GM23338 (cell line): Measurements from ENCODE around the gene TSPAN5. TPM values are rescaled to one million over a fixed set of nuclear protein-coding genes. Genes with fewer than 3 reads are reported as not detected.

Experiments
- ATAC-seq: fragments of 200-7000 bp; cut with Tn5 transposase; 3 replicates; pipeline ENCODE4 v1.9.1; 2020
- DNase-seq: peaks from one replicate; pipeline ENCODE4 v3.0.0-alpha.2; 2015; ENCODE audit warnings: low spot score
- H2AFZ ChIP-seq: fragments of 200-600 bp; sonication (generic); 2 replicates; pipeline ENCODE4 v1.8.0; 2016; ENCODE audit warnings: antibody characterized with exemption, mild to moderate bottlenecking, moderate library complexity
- H3F3A ChIP-seq: fragments of 200-600 bp; sonication (generic); replicated peaks from 2 replicates; pipeline ENCODE4 v1.8.0; 2017; ENCODE audit warnings: antibody characterized with exemption, mixed run types, low read depth
- H3K27ac ChIP-seq: fragments of 200-600 bp; sonication (generic); 2 replicates; pipeline ENCODE4 v1.6.1; 2016; ENCODE audit warnings: low read depth
- H3K27me3 ChIP-seq: fragments of 200-600 bp; sonication (generic); 2 replicates; pipeline ENCODE4 v1.8.0; 2016; ENCODE audit warnings: mild to moderate bottlenecking, mixed run types, moderate library complexity; ENCODE audit not compliant: insufficient read depth
- H3K36me3 ChIP-seq: fragments of 200-600 bp; sonication (generic); 2 replicates; pipeline ENCODE4 v1.8.0; 2016; ENCODE audit warnings: mild to moderate bottlenecking; ENCODE audit not compliant: insufficient read depth
- H3K4me1 ChIP-seq: fragments of 200-600 bp; sonication (generic); 2 replicates; pipeline ENCODE4 v1.8.0; 2016; ENCODE audit warnings: mild to moderate bottlenecking, moderate library complexity; ENCODE audit not compliant: insufficient read depth
- H3K4me2 ChIP-seq: fragments of 200-600 bp; sonication (generic); 2 replicates; pipeline ENCODE4 v1.7.1; 2017; ENCODE audit warnings: mixed run types
- H3K4me3 ChIP-seq: fragments of 200-600 bp; sonication (generic); 2 replicates; pipeline ENCODE4 v1.6.1; 2016; ENCODE audit warnings: mixed run types
- H3K79me2 ChIP-seq: fragments of 200-600 bp; sonication (generic); replicated peaks from 2 replicates; pipeline ENCODE4 v1.8.0; 2017; ENCODE audit warnings: mild to moderate bottlenecking; ENCODE audit not compliant: insufficient read depth
- H3K9me2 ChIP-seq: fragments of 200-600 bp; sonication (generic); 2 replicates; pipeline ENCODE4 v1.8.0; 2017; ENCODE audit not compliant: insufficient read depth
- H4K20me1 ChIP-seq: fragments of 200-600 bp; sonication (generic); replicated peaks from 2 replicates; pipeline ENCODE4 v1.8.0; 2017; ENCODE audit warnings: mild to moderate bottlenecking; ENCODE audit not compliant: insufficient read depth
- H3K27ac Mint-ChIP-seq: 2 replicates; pipeline ENCODE4 v1.8.0; 2020; ENCODE audit warnings: inconsistent platforms, mild to moderate bottlenecking, moderate library complexity, mixed read lengths
- H3K27me3 Mint-ChIP-seq: 3 replicates; pipeline ENCODE4 v1.8.0; 2022; ENCODE audit warnings: low read depth, mild to moderate bottlenecking, moderate library complexity, mixed read lengths, inconsistent platforms; ENCODE audit not compliant: insufficient read depth, poor library complexity
- H3K36me3 Mint-ChIP-seq: 3 replicates; pipeline ENCODE4 v1.8.0; 2021; ENCODE audit warnings: low read depth, mild to moderate bottlenecking, inconsistent platforms, moderate library complexity, mixed read lengths
- H3K4me1 Mint-ChIP-seq: 3 replicates; pipeline ENCODE4 v1.8.0; 2020; ENCODE audit warnings: mild to moderate bottlenecking, inconsistent platforms, mixed read lengths
- H3K4me3 Mint-ChIP-seq: 3 replicates; pipeline ENCODE4 v1.8.0; 2021; ENCODE audit warnings: moderate library complexity, mild to moderate bottlenecking, inconsistent platforms, mixed read lengths
- H3K9me3 Mint-ChIP-seq: 3 replicates; pipeline ENCODE4 v1.8.0; 2020; ENCODE audit warnings: moderate library complexity, mild to moderate bottlenecking, inconsistent platforms, mixed read lengths
- CREB1 ChIP-seq: fragments of 250-450 bp; sonication (Bioruptor Pico); IDR thresholded peaks from 2 replicates; pipeline ENCODE4 v1.5.0; 2020; ENCODE audit warnings: low read depth, mild to moderate bottlenecking, moderate library complexity
- CTCF ChIP-seq, 2 experiments: fragments of 200-600 bp in 1 of 2; sonication (generic) in 1 of 2; conservative IDR thresholded peaks; 2 replicates each; pipeline versions ENCODE4 v1.5.1 to v1.6.1; 2016 to 2017; ENCODE audit warnings: antibody characterized with exemption in 2 of 2, low read depth in 2 of 2, mild to moderate bottlenecking in 2 of 2, moderate library complexity in 1 of 2
- ETS1 ChIP-seq: IDR thresholded peaks from 2 replicates; pipeline ENCODE4 v1.6.1; 2016; ENCODE audit warnings: antibody characterized with exemption
- EZH2 ChIP-seq: fragments of 200-600 bp; sonication (generic); IDR thresholded peaks from one replicate; pipeline ENCODE4 v1.8.0; 2017; ENCODE audit warnings: antibody characterized with exemption, mild to moderate bottlenecking, low read depth; ENCODE audit not compliant: unreplicated experiment
- EZH2phosphoT487 ChIP-seq: fragments of 200-600 bp; sonication (generic); IDR thresholded peaks from one replicate; pipeline ENCODE4 v1.8.1; 2018; ENCODE audit warnings: antibody characterized with exemption; ENCODE audit not compliant: unreplicated experiment
- JUNB ChIP-seq: IDR thresholded peaks from one replicate; pipeline ENCODE4 v1.6.1; 2016; ENCODE audit warnings: antibody characterized with exemption; ENCODE audit not compliant: unreplicated experiment
- NANOG ChIP-seq: IDR thresholded peaks from 2 replicates; pipeline ENCODE4 v1.6.1; 2016; ENCODE audit warnings: antibody characterized with exemption, borderline replicate concordance
- POLR2AphosphoS5 ChIP-seq: IDR thresholded peaks from 2 replicates; pipeline ENCODE4 v1.6.1; 2016; ENCODE audit warnings: antibody characterized with exemption, low read depth
- STAT1 ChIP-seq: IDR thresholded peaks from one replicate; pipeline ENCODE4 v1.6.1; 2016; ENCODE audit warnings: antibody characterized with exemption; ENCODE audit not compliant: unreplicated experiment
- ZNF114 ChIP-seq: fragments of 250-450 bp; sonication (Bioruptor Pico); IDR thresholded peaks from 2 replicates; pipeline ENCODE4 v1.5.0; 2020; ENCODE audit warnings: mild to moderate bottlenecking, moderate library complexity
- ZNF331 ChIP-seq: fragments of 250-450 bp; sonication (Bioruptor Pico); IDR thresholded peaks from 2 replicates; pipeline ENCODE4 v1.5.0; 2020; ENCODE audit warnings: low read depth, mild to moderate bottlenecking, moderate library complexity
- ZNF462 ChIP-seq: fragments of 250-450 bp; sonication (Bioruptor Pico); IDR thresholded peaks from 2 replicates; pipeline ENCODE4 v1.5.0; 2020; ENCODE audit warnings: mild to moderate bottlenecking, moderate library complexity
- polyA plus RNA-seq: library from polyadenylated mRNA; unstranded; fragments of >200 nt; fragmentation: Nextera tagmentation; extraction: Ambion mirVana; gene quantifications from 2 replicates; pipeline ENCODE4 v1.2.1, GENCODE V29; 2016
- total RNA-seq: library from RNA; depleted of rRNA; stranded (reverse); fragments of >200 nt; shearing (Covaris generic); gene quantifications from 2 replicates; pipeline ENCODE4 v1.2.3, GENCODE V29; 2014
- TF ChIP-seq, protein P1 (sequence below): IDR thresholded peaks from one replicate; pipeline ENCODE4 v1.6.1; 2018; ENCODE audit warnings: antibody characterized with exemption; ENCODE audit not compliant: unreplicated experiment

Gene TSPAN5
- total and polyA plus RNA-seq, 2 experiments from 2014 or later: 18.6 to 21.5 TPM

GRCh38 chr4:98638661-98639060, 19.8 kb downstream of the TSPAN5 start:
- Mint-ChIP-seq H3K27me3 (no peaks in the 10 kb centered on the region), H3K9me3 (no peaks in the 10 kb centered on the region), H3K27ac (no peak overlapping the region; the same call in 1 of the 2 replicates), H3K36me3 (no peaks in the 10 kb centered on the region), H3K4me3 (no peak overlapping the region), H3K4me1 (peaks cover 12% of the 10 kb centered on the region)
- no peaks in the 10 kb centered on the region for H4K20me1 ChIP-seq
- H3F3A ChIP-seq: no peaks in the 10 kb centered on the region
- H2AFZ ChIP-seq: no peak overlapping the region
- H3K4me3 ChIP-seq: no peak overlapping the region
- H3K4me1 ChIP-seq: peaks cover 7% of the 10 kb centered on the region
- H3K27ac ChIP-seq: no peak overlapping the region
- ATAC-seq (no peak), DNase-seq (no peak)
- H3K27me3 ChIP-seq: no peaks in the 10 kb centered on the region
- H3K79me2 ChIP-seq: peaks cover 69% of the 10 kb centered on the region
- TF ChIP-seq EZH2phosphoT487 (no peak), ZNF331 (CRISPR knock-in tag) (no peak), ETS1 (no peak), JUNB (no peak), POLR2AphosphoS5 (no peak), CTCF (conservative IDR thresholded peaks at IDR 0.05; ENCODE audit: low read depth in 2 of 2) (no peak), ZNF114 (CRISPR knock-in tag) (no peak), NANOG (no peak), STAT1 (no peak), ZNF462 (CRISPR knock-in tag) (no peak), EZH2 (no peak), CREB1 (CRISPR knock-in tag) (no peak)
- TF ChIP-seq, protein P1, sequence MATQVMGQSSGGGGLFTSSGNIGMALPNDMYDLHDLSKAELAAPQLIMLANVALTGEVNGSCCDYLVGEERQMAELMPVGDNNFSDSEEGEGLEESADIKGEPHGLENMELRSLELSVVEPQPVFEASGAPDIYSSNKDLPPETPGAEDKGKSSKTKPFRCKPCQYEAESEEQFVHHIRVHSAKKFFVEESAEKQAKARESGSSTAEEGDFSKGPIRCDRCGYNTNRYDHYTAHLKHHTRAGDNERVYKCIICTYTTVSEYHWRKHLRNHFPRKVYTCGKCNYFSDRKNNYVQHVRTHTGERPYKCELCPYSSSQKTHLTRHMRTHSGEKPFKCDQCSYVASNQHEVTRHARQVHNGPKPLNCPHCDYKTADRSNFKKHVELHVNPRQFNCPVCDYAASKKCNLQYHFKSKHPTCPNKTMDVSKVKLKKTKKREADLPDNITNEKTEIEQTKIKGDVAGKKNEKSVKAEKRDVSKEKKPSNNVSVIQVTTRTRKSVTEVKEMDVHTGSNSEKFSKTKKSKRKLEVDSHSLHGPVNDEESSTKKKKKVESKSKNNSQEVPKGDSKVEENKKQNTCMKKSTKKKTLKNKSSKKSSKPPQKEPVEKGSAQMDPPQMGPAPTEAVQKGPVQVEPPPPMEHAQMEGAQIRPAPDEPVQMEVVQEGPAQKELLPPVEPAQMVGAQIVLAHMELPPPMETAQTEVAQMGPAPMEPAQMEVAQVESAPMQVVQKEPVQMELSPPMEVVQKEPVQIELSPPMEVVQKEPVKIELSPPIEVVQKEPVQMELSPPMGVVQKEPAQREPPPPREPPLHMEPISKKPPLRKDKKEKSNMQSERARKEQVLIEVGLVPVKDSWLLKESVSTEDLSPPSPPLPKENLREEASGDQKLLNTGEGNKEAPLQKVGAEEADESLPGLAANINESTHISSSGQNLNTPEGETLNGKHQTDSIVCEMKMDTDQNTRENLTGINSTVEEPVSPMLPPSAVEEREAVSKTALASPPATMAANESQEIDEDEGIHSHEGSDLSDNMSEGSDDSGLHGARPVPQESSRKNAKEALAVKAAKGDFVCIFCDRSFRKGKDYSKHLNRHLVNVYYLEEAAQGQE: no peak
- 0 out of 2 replicates have a peak, but pooled peaks cover 2% of the 10 kb centered on the region for H3K9me2 ChIP-seq
- H3K4me2 ChIP-seq: no peak overlapping the region
- no peaks in the 10 kb centered on the region for H3K36me3 ChIP-seq
